Mucosa of rectum (tissue), 2 donors: ENCODE results near the gene KITLG.
"Not testable (repeated sequence)": the region's sequence is repeated elsewhere in the genome, so short reads cannot be mapped to it uniquely, and the experiment has no call there.

Experiments used
- H3K27ac ChIP-seq, 2 donors: one replicate each; pipeline ENCODE4 v1.7.0; 2013; ENCODE audit warnings: inconsistent platforms in 2 of 2, low read depth in 2 of 2, low read length in 2 of 2
- H3K27me3 ChIP-seq, 2 donors: one replicate each; pipeline ENCODE4 v1.7.0; 2013; ENCODE audit warnings: low read length in 2 of 2; ENCODE audit not compliant: control insufficient read depth in 2 of 2, insufficient read depth in 2 of 2
- H3K36me3 ChIP-seq, 2 donors: one replicate each; pipeline ENCODE4 v1.7.0; 2013; ENCODE audit warnings: low read length in 2 of 2; ENCODE audit not compliant: control insufficient read depth in 2 of 2, insufficient read depth in 2 of 2
- H3K4me1 ChIP-seq, 2 donors: one replicate each; pipeline ENCODE4 v1.7.0; 2013; ENCODE audit warnings: low read length in 2 of 2, mild to moderate bottlenecking in 1 of 2; ENCODE audit not compliant: control insufficient read depth in 2 of 2, insufficient read depth in 2 of 2
- H3K4me3 ChIP-seq, 2 donors: one replicate each; pipeline ENCODE4 v1.7.0; 2013; ENCODE audit warnings: low read length in 2 of 2
- H3K9ac ChIP-seq, 2 donors: one replicate each; pipeline ENCODE4 v1.7.0; 2013; ENCODE audit warnings: low read length in 2 of 2, low read depth in 1 of 2, mild to moderate bottlenecking in 1 of 2
- H3K9me3 ChIP-seq, 2 donors: one replicate each; pipeline ENCODE4 v1.7.0; 2013; ENCODE audit warnings: low read length in 2 of 2; ENCODE audit not compliant: control insufficient read depth in 2 of 2
- donor health status: healthy.
- donor health status: Normal muscosa, but diverticular disease.

The KITLG gene

DNA sequence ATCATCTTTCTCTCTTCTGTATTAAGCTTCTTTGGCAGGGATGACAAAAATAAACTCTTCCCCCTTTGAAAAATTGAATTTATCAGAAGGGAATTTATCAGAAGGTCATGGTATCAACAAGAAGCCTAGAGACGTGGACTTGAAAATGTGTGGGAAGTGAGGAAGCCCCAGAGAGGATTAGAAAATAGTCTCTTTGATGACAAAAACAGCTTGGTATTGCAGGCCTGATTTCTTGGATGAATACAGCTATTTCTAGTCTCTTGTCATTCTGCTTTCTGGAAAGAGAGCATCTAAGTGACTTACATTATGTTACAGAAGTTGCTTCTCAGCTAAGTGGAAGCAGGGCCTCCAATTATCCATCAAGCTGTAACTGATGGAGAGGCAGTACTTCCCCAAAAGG lies 111.1 kb downstream of the KITLG start:
- no peak overlapping the region for H3K27ac ChIP-seq
- H3K4me3 ChIP-seq: no peak overlapping the region
- H3K36me3 ChIP-seq: no peaks in the 10 kb centered on the region
- H3K27me3 ChIP-seq: no peaks in the 10 kb centered on the region
- no peaks in the 10 kb centered on the region for H3K4me1 ChIP-seq
- H3K9me3 ChIP-seq: no peaks in the 10 kb centered on the region
- no peak overlapping the region for H3K9ac ChIP-seq

GRCh38 chr12:88468581-88468980 lies 111.7 kb downstream of the KITLG start:
- Histone ChIP-seq H3K4me1 (no peaks in the 10 kb centered on the region), H3K36me3 (no peaks in the 10 kb centered on the region), H3K4me3 (no peak overlapping the region), H3K27ac (no peak overlapping the region), H3K27me3 (no peaks in the 10 kb centered on the region), H3K9me3 (no peaks in the 10 kb centered on the region), H3K9ac (no peak overlapping the region)

GRCh38 chr12:88466708-88467107 lies 113.6 kb downstream of the KITLG start:
- H3K27me3 ChIP-seq, H3K9me3 ChIP-seq, H3K4me1 ChIP-seq, H3K36me3 ChIP-seq, H3K9ac ChIP-seq, H3K27ac ChIP-seq, H3K4me3 ChIP-seq: not testable (repeated sequence)

GRCh38 chr12:88458327-88458726 lies 121.9 kb downstream of the KITLG start:
- no peaks in the 10 kb centered on the region for H3K27me3 ChIP-seq
- no peak overlapping the region for H3K4me3 ChIP-seq
- no peaks in the 10 kb centered on the region for H3K36me3 ChIP-seq
- H3K9me3 ChIP-seq: no peaks in the 10 kb centered on the region
- no peaks in the 10 kb centered on the region for H3K4me1 ChIP-seq
- H3K27ac ChIP-seq: no peak overlapping the region
- no peak overlapping the region for H3K9ac ChIP-seq

- Histone ChIP-seq H3K27me3 (no peaks in the 10 kb centered on the region), H3K36me3 (no peaks in the 10 kb centered on the region), H3K4me3 (no peak overlapping the region), H3K27ac (no peak overlapping the region), H3K4me1 (no peaks in the 10 kb centered on the region), H3K9ac (no peak overlapping the region), H3K9me3 (no peaks in the 10 kb centered on the region)
Measured at GRCh38 chr12:88453323-88453722, 126.9 kb downstream of the KITLG start.

DNA sequence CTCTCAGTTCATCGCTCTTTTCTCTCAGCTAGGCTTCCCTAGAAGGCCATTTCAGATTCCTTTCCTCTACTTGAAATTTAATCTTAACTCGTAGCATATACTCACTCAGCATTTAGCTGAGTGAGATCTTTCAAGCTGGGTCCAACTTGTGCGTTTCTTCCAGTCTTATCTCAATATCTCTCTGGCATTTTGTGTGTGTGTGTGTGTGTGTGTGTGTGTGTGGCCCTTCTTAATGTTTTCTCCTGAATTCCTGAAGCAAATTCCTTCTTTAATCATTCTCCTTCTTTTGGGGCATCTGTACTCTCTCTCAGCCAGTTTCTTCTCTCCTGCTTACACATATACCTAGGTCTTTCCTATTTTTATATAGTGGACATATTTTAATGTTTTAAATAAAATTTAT lies 129.1 kb downstream of the KITLG start:
- Histone ChIP-seq H3K4me1 (no peaks in the 10 kb centered on the region), H3K9ac (no peak overlapping the region), H3K27me3 (no peaks in the 10 kb centered on the region), H3K9me3 (no peaks in the 10 kb centered on the region), H3K27ac (no peak overlapping the region), H3K4me3 (no peak overlapping the region), H3K36me3 (no peaks in the 10 kb centered on the region)

DNA sequence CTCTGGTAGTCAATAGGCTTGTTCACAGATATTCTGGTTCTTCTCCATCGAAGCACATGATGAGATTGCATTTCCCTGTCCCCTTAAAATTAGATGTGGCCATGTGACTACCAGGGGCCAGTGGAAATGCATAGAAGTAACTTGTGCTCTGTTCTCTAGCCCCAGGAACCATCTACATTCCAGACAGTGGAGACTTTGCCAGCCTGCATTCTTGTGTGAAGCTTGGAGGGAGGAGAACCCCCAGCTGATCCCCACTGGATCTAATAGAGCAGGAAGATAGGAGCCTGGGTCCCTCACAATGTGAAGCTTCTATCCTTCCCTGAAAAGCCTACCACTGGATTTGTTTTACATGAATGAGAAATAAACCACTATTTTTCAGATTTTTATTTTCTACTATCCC lies 130.1 kb downstream of the KITLG start:
- Histone ChIP-seq H3K36me3 (no peaks in the 10 kb centered on the region), H3K27me3 (no peaks in the 10 kb centered on the region), H3K4me1 (no peaks in the 10 kb centered on the region), H3K4me3 (no peak overlapping the region), H3K9ac (no peak overlapping the region), H3K27ac (no peak overlapping the region), H3K9me3 (no peaks in the 10 kb centered on the region)

GRCh38 chr12:88448337-88448915 lies 131.8 kb downstream of the KITLG start:
- H3K9me3 ChIP-seq: no peaks in the 10 kb centered on the region
- no peak overlapping the region for H3K27ac ChIP-seq
- H3K36me3 ChIP-seq: no peaks in the 10 kb centered on the region
- H3K4me3 ChIP-seq: no peak overlapping the region
- H3K27me3 ChIP-seq: no peaks in the 10 kb centered on the region
- no peak overlapping the region for H3K9ac ChIP-seq
- no peaks in the 10 kb centered on the region for H3K4me1 ChIP-seq

- Histone ChIP-seq H3K27ac (no peak overlapping the region), H3K27me3 (no peaks in the 10 kb centered on the region), H3K4me1 (no peaks in the 10 kb centered on the region), H3K9me3 (no peaks in the 10 kb centered on the region), H3K4me3 (no peak overlapping the region), H3K36me3 (no peaks in the 10 kb centered on the region), H3K9ac (no peak overlapping the region)
Measured at GRCh38 chr12:88445705-88446394, 134.4 kb downstream of the KITLG start.

- Histone ChIP-seq H3K27ac (no peak overlapping the region), H3K4me1 (no peaks in the 10 kb centered on the region), H3K4me3 (no peak overlapping the region), H3K9me3 (no peaks in the 10 kb centered on the region), H3K27me3 (no peaks in the 10 kb centered on the region), H3K9ac (no peak overlapping the region), H3K36me3 (no peaks in the 10 kb centered on the region)
Measured at GRCh38 chr12:88444481-88444880, 135.8 kb downstream of the KITLG start.
